H1 (cell line): ENCODE measurements around the gene CHMP4A. TPM values are rescaled to one million over a fixed set of nuclear protein-coding genes. Genes with fewer than 3 reads are reported as not detected.
A peak's percentile ranks its signal among the peaks of the same experiment; 100 is the strongest.

Source experiments
- CTCF ChIA-PET: fragments of 300-600 bp; sonication (Branson Sonifier 250); formaldehyde crosslinking; loops from one replicate; lab custom pipeline; 2021; ENCODE audit not compliant: partially characterized antibody; lab: Charles Lee
- POLR2A ChIA-PET: fragments of 300-600 bp; sonication (Branson Sonifier 250); formaldehyde crosslinking; loops from one replicate; lab custom pipeline; 2021; ENCODE audit warnings: inconsistent platforms; ENCODE audit not compliant: partially characterized antibody; lab: Charles Lee
- DNase-seq, 2 experiments: peaks; one replicate each; pipeline versions ENCODE4 v3.0.0 to v3.0.0-alpha.2; 2010 to 2022; ENCODE audit warnings: low spot score in 2 of 2, low read depth in 1 of 2, mixed read lengths in 1 of 2
- FAIRE-seq: peaks from 2 replicates; lab custom pipeline; 2011; peaks lifted over from hg19 to GRCh38; lab: Jason Lieb, UNC
- H2AFZ ChIP-seq: 2 replicates; pipeline ENCODE4 v1.8.1; 2012; ENCODE audit warnings: low read length, inconsistent platforms
- H2AK5ac ChIP-seq: 2 replicates; pipeline ENCODE4 v1.6.1; 2013; ENCODE audit warnings: low read depth, low read length
- H2BK120ac ChIP-seq: replicated peaks from 2 replicates; pipeline ENCODE3; 2013; ENCODE audit warnings: low read depth, low read length, inconsistent platforms
- H2BK12ac ChIP-seq: 2 replicates; pipeline ENCODE4 v1.6.1; 2013; ENCODE audit warnings: low read depth, low read length
- H2BK15ac ChIP-seq: 2 replicates; pipeline ENCODE4 v1.6.1; 2013; ENCODE audit warnings: low read length
- H2BK20ac ChIP-seq: 2 replicates; pipeline ENCODE4 v1.6.1; 2013; ENCODE audit warnings: low read length
- H2BK5ac ChIP-seq: 2 replicates; pipeline ENCODE4 v1.6.1; 2013; ENCODE audit warnings: low read depth, low read length
- H3K14ac ChIP-seq: 2 replicates; pipeline ENCODE4 v1.6.1; 2013; ENCODE audit warnings: inconsistent platforms; ENCODE audit not compliant: insufficient read length
- H3K18ac ChIP-seq: 2 replicates; pipeline ENCODE4 v1.6.1; 2013; ENCODE audit warnings: low read length; ENCODE audit errors: extremely low read depth
- H3K23ac ChIP-seq: 2 replicates; pipeline ENCODE4 v1.6.1; 2013; ENCODE audit warnings: inconsistent platforms; ENCODE audit not compliant: insufficient read length
- H3K23me2 ChIP-seq: 2 replicates; pipeline ENCODE4 v1.6.1; 2013; ENCODE audit warnings: low read depth, low read length
- H3K27ac ChIP-seq: 2 replicates; pipeline ENCODE4 v1.6.1; 2011; ENCODE audit warnings: low read depth, low read length, inconsistent platforms
- H3K27me3 ChIP-seq, 4 experiments: replicated peaks in 1 of 4; 1 replicate in 1 of 4; 2 replicates in 3 of 4; pipeline versions ENCODE4 v1.6.1 to v1.8.1; 2011 to 2013; ENCODE audit warnings: low read length in 3 of 4, mild to moderate bottlenecking in 3 of 4, inconsistent platforms in 2 of 4, mixed read lengths in 2 of 4, moderate library complexity in 1 of 4; ENCODE audit not compliant: control insufficient read depth in 3 of 4, insufficient read depth in 3 of 4; ENCODE audit errors: extremely low read depth in 1 of 4
- H3K36me3 ChIP-seq, 4 experiments: 2 replicates each; pipeline versions ENCODE4 v1.6.1 to v1.8.1; 2011 to 2013; ENCODE audit warnings: mild to moderate bottlenecking in 4 of 4, low read length in 3 of 4, moderate library complexity in 2 of 4, control low read depth in 1 of 4, inconsistent platforms in 1 of 4; ENCODE audit not compliant: insufficient read depth in 4 of 4, control insufficient read depth in 2 of 4
- H3K4ac ChIP-seq: replicated peaks from 2 replicates; pipeline ENCODE3; 2013; ENCODE audit warnings: low read length, low read depth, mixed read lengths, inconsistent platforms; ENCODE audit not compliant: insufficient read length
- H3K4me1 ChIP-seq, 4 experiments: replicated peaks in 1 of 4; 1 replicate in 1 of 4; 2 replicates in 3 of 4; pipeline versions ENCODE4 v1.6.1 to v1.8.1; 2011 to 2013; ENCODE audit warnings: low read length in 3 of 4, inconsistent platforms in 2 of 4, mixed read lengths in 1 of 4; ENCODE audit not compliant: insufficient read depth in 4 of 4, control insufficient read depth in 3 of 4
- H3K4me2 ChIP-seq, 2 experiments: 2 replicates each; pipeline versions ENCODE4 v1.6.1 to v1.8.1; 2011 to 2013; ENCODE audit warnings: low read depth in 2 of 2, low read length in 2 of 2, control low read depth in 1 of 2, inconsistent platforms in 1 of 2, mild to moderate bottlenecking in 1 of 2; ENCODE audit not compliant: insufficient read depth in 1 of 2
- H3K4me3 ChIP-seq, 4 experiments: fragments of 200-600, 300-600 bp in 1 of 4; sonication (generic), shearing (Covaris generic), sonication (Bioruptor Twin) in 1 of 4; 2 replicates each; pipeline versions ENCODE4 v1.5.1 to v1.8.1; 2011 to 2016; ENCODE audit warnings: low read length in 4 of 4, low read depth in 3 of 4, control low read depth in 2 of 4, inconsistent platforms in 2 of 4, mild to moderate bottlenecking in 2 of 4, mixed read lengths in 1 of 4, moderate library complexity in 1 of 4; ENCODE audit not compliant: insufficient read depth in 2 of 4; ENCODE audit errors: extremely low read depth in 1 of 4
- H3K56ac ChIP-seq: replicated peaks from 2 replicates; pipeline ENCODE3; 2013; ENCODE audit warnings: low read depth, mild to moderate bottlenecking, mixed read lengths, low read length, inconsistent platforms; ENCODE audit not compliant: insufficient read length
- H3K79me1 ChIP-seq: 2 replicates; pipeline ENCODE4 v1.6.1; 2013; ENCODE audit warnings: low read depth, low read length, control low read depth
- H3K79me2 ChIP-seq, 2 experiments: 2 replicates each; pipeline versions ENCODE4 v1.6.1 to v1.8.1; 2012 to 2013; ENCODE audit warnings: low read length in 2 of 2, mild to moderate bottlenecking in 2 of 2, inconsistent platforms in 1 of 2; ENCODE audit not compliant: insufficient read depth in 2 of 2, control insufficient read depth in 1 of 2
- H3K9ac ChIP-seq, 4 experiments: replicated peaks in 1 of 4; 1 replicate in 1 of 4; 2 replicates in 3 of 4; pipeline versions ENCODE4 v1.6.1 to v1.8.1; 2011 to 2013; ENCODE audit warnings: low read depth in 3 of 4, low read length in 3 of 4, control low read depth in 2 of 4, mild to moderate bottlenecking in 2 of 4, moderate library complexity in 2 of 4, inconsistent platforms in 1 of 4; ENCODE audit errors: extremely low read depth in 1 of 4
- H3K9me3 ChIP-seq, 2 experiments: 2 replicates each; pipeline versions ENCODE4 v1.6.1 to v1.8.1; 2012 to 2013; ENCODE audit warnings: mild to moderate bottlenecking in 2 of 2, moderate library complexity in 2 of 2, control low read depth in 1 of 2, inconsistent platforms in 1 of 2, low read depth in 1 of 2, low read length in 1 of 2, mixed read lengths in 1 of 2; ENCODE audit not compliant: insufficient read depth in 2 of 2
- H4K20me1 ChIP-seq, 2 experiments: replicated peaks in 1 of 2; 2 replicates each; pipeline versions ENCODE3 to v1.8.1; 2011 to 2013; ENCODE audit warnings: inconsistent platforms in 2 of 2, low read length in 2 of 2, mild to moderate bottlenecking in 1 of 2; ENCODE audit not compliant: insufficient read depth in 2 of 2, control insufficient read depth in 1 of 2
- H4K5ac ChIP-seq: 2 replicates; pipeline ENCODE4 v1.6.1; 2013; ENCODE audit warnings: low read length, low read depth, mixed read lengths, inconsistent platforms; ENCODE audit not compliant: insufficient read length
- H4K8ac ChIP-seq: 2 replicates; pipeline ENCODE4 v1.8.0; 2013; ENCODE audit warnings: mild to moderate bottlenecking, moderate library complexity, low read length, inconsistent platforms; ENCODE audit not compliant: insufficient read depth; ENCODE audit errors: extremely low read depth
- H4K91ac ChIP-seq: replicated peaks from 2 replicates; pipeline ENCODE3; 2013; ENCODE audit warnings: low read length, mixed read lengths, inconsistent platforms; ENCODE audit not compliant: insufficient read length
- BRCA1 ChIP-seq: IDR thresholded peaks from 2 replicates; pipeline ENCODE4 v1.6.1; 2012; ENCODE audit warnings: low read depth, low read length, improper control_type of control experiment
- CHD1 ChIP-seq: IDR thresholded peaks from 2 replicates; pipeline ENCODE4 v1.6.1; 2012; ENCODE audit warnings: low read depth, low read length, improper control_type of control experiment
- EZH2 ChIP-seq: fragments of 200-600 bp; sonication (generic); IDR thresholded peaks from 2 replicates; pipeline ENCODE4 v1.7.1; 2012; ENCODE audit warnings: low read depth, mild to moderate bottlenecking, moderate library complexity, low read length, inconsistent platforms; ENCODE audit not compliant: severe bottlenecking
- MAX ChIP-seq: IDR thresholded peaks from 2 replicates; pipeline ENCODE4 v1.6.1; 2012; ENCODE audit warnings: inconsistent platforms
- PHF8 ChIP-seq: fragments of 200-600 bp; sonication (generic); conservative IDR thresholded peaks from 2 replicates; pipeline ENCODE4 v1.7.1; 2012; ENCODE audit warnings: low read depth, mild to moderate bottlenecking, inconsistent platforms, low read length, moderate library complexity
- SIN3A ChIP-seq, 2 experiments: IDR thresholded peaks in 1 of 2; conservative IDR thresholded peaks in 1 of 2; 2 replicates each; pipeline ENCODE4 v1.6.1; 2011 to 2012; ENCODE audit warnings: low read length in 2 of 2, improper control_type of control experiment in 1 of 2, low read depth in 1 of 2, mild to moderate bottlenecking in 1 of 2
- SP2 ChIP-seq: IDR thresholded peaks from 2 replicates; pipeline ENCODE4 v1.6.1; 2012; ENCODE audit warnings: mild to moderate bottlenecking, low read length, inconsistent platforms
- SUZ12 ChIP-seq: fragments of 200-600 bp; sonication (generic); IDR thresholded peaks from 2 replicates; pipeline ENCODE4 v1.6.1; 2012; ENCODE audit warnings: mild to moderate bottlenecking, inconsistent platforms, low read length, moderate library complexity, mixed read lengths
- WGBS, 2 experiments: shearing (Covaris generic) in 1 of 2; methylation state at CpG; one replicate each; pipeline versions ENCODE4 v1.1.6 to v1.1.7; 2013 to 2015; ENCODE audit warnings: low lambda C conversion rate in 2 of 2, mixed read lengths in 2 of 2, inconsistent platforms in 1 of 2, low coverage in 1 of 2, missing lambda C conversion rate in 1 of 2; ENCODE audit not compliant: insufficient replicate concordance in 2 of 2, insufficient coverage in 1 of 2, insufficient read length in 1 of 2; ENCODE audit errors: extremely low coverage in 1 of 2, missing lambda C conversion rate in 1 of 2; 5-methylcytosine and 5-hydroxymethylcytosine counted together
- polyA plus RNA-seq, 7 experiments: library from polyadenylated mRNA; depleted of rRNA in 3 of 7; stranded (reverse) in 5 of 7; unstranded in 2 of 7; fragments of >200 nt in 5 of 7; fragments of 200-250 nt in 2 of 7; gene quantifications; 1 replicate in 5 of 7; 2 replicates in 1 of 7; 4 replicates in 1 of 7; pipeline versions ENCODE4 v1.2.1 to v1.2.3, GENCODE V29; 2011 to 2013; ENCODE audit warnings: missing spikeins in 2 of 7, mixed read lengths in 2 of 7
- total RNA-seq: library from RNA; stranded (reverse); fragmentation: NEBNext Ultra II Directional; extraction: Animal tissue kit (Norgen Biotek cat#: 25700); gene quantifications from 2 replicates; pipeline ENCODE4 v1.2.1, GENCODE V29; 2021

CHMP4A gene
- total and polyA plus RNA-seq, 2 of the 8 experiments (the other 6 are each of a cell fraction or from before 2014, with no cell fraction given): 32.9 to 37.6 TPM

GRCh38 chr14:24189059-24189375 is 24.3 kb downstream of the CHMP4A start:
- Histone ChIP-seq H2BK15ac (0 out of 2 replicates have a peak overlapping the region, but pooled peaks have one; percentile 89), H3K27me3 (no peaks in the 10 kb centered on the region), H3K4me3 (peak overlapping the region; percentile 5 to 91 (median 81); a peak in 7 of 8 replicates), H3K4ac (no peak overlapping the region), H2BK5ac (no peak overlapping the region), H4K91ac (no peak overlapping the region), H3K9me3 (no peaks in the 10 kb centered on the region), H3K23ac (no peak overlapping the region), H3K4me2 (peak overlapping the region; percentile 41 to 70)
- TF ChIP-seq PHF8 (no peak), BRCA1 (no peak), MAX (no peak), SIN3A (conservative IDR thresholded peaks at IDR 0.05 in 1 of 2, IDR thresholded peaks at IDR 0.05 in 1 of 2; ENCODE audit: low read depth in 1 of 2, low read length in 2 of 2) (no peak), EZH2 (no peak), CHD1 (no peak), SUZ12 (no peak), SP2 (no peak)
- TF ChIP-seq, all 59 proteins: peak for 0
- H3K14ac ChIP-seq: no peak overlapping the region
- no peak for DNase-seq
- 25% methylated on average over 3 of the region's 3 CpGs; no CpG with 5 or more reads in 1 of the 2 experiments for WGBS, 2 experiments
- no peak overlapping the region for H2BK12ac ChIP-seq
- no peak overlapping the region for H3K18ac ChIP-seq
- H4K5ac ChIP-seq: no peak overlapping the region
- peaks cover 5% of the 10 kb centered on the region for H3K23me2 ChIP-seq
- H2BK120ac ChIP-seq: no peak overlapping the region
- no peak overlapping the region for H2AK5ac ChIP-seq
- H3K4me1 ChIP-seq: peaks cover 0 to 7% (median 4%) of the 10 kb centered on the region in 4 experiments; a peak in 6 of 7 replicates
- H2AFZ ChIP-seq: no peak overlapping the region
- ChIA-PET CTCF (interaction anchor here (0.8 to 4.1 kb wide), 4 partner anchors 24 to 118 kb away, joined by 3 to 16 read pairs (median 4); partner anchors contain the start of genes CHMP4A, CIDEB, DHRS1 and IRF9), POLR2A (interaction anchor here (0.5 to 7.9 kb wide), 18 partner anchors 8 to 94 kb away, joined by 3 to 158 read pairs (median 4); partner anchors contain the start of genes CHMP4A, EMC9, IRF9 and MDP1)
- H3K79me1 ChIP-seq: peaks cover 12% of the 10 kb centered on the region
- peaks cover 0 to 13% of the 10 kb centered on the region in 2 experiments; a peak in 2 of 4 replicates for H3K79me2 ChIP-seq
- H3K56ac ChIP-seq: no peak overlapping the region
- H4K20me1 ChIP-seq: peaks cover 0 to 16% of the 10 kb centered on the region in 2 experiments
- H3K27ac ChIP-seq: no peak overlapping the region
- H3K36me3 ChIP-seq: peaks cover 17 to 35% (median 32%) of the 10 kb centered on the region in 4 experiments; a peak in 7 of 8 replicates
- no peak overlapping the region for H2BK20ac ChIP-seq
- no peak overlapping the region for H4K8ac ChIP-seq
- FAIRE-seq: no peak
- 0 out of 7 replicates have a peak overlapping the region, but pooled peaks of 1 of the 4 experiments have one; percentile 42 for H3K9ac ChIP-seq
